ENCODE results near the gene PEF1.

PEF1 gene

GRCh38 chr1:31593770-31594632, 50.7 kb downstream of the PEF1 start:
- no peak overlapping the region for H3K4me3 ChIP-seq (ENCODE audit: low read depth, low read length)
- peak; percentile 94 for TF ChIP-seq CTCF (IDR thresholded peaks at IDR 0.05; ENCODE audit: low read depth, low read length, missing control alignments)
- DNase-seq (ENCODE audit: low read depth) = peak; percentile 36
- in situ Hi-C loops (cut with HindIII; ENCODE audit: low sequenced_read_pairs) = no loop called here

- no peak overlapping the region for H3K4me3 ChIP-seq (ENCODE audit: low read depth, low read length)
- no peak for TF ChIP-seq CTCF (IDR thresholded peaks at IDR 0.05; ENCODE audit: low read depth, low read length, missing control alignments)
- no peak for DNase-seq (ENCODE audit: low read depth)
- in situ Hi-C loops (cut with HindIII; ENCODE audit: low sequenced_read_pairs) = no loop called here
Observed at GRCh38 chr1:31593136-31593665, 51.5 kb downstream of the PEF1 start.

- no peak for TF ChIP-seq CTCF (IDR thresholded peaks at IDR 0.05; ENCODE audit: low read depth, low read length, missing control alignments)
- no peak for DNase-seq (ENCODE audit: low read depth)
- in situ Hi-C loops (cut with HindIII; ENCODE audit: low sequenced_read_pairs) = no loop called here
- H3K4me3 ChIP-seq (ENCODE audit: low read depth, low read length) = no peak overlapping the region
Observed at GRCh38 chr1:31592132-31592531, 52.5 kb downstream of the PEF1 start.

GRCh38 chr1:31591425-31592093, 53.1 kb downstream of the PEF1 start:
- in situ Hi-C loops (cut with HindIII; ENCODE audit: low sequenced_read_pairs) = no loop called here
- H3K4me3 ChIP-seq (ENCODE audit: low read depth, low read length) = no peak overlapping the region
- TF ChIP-seq CTCF (IDR thresholded peaks at IDR 0.05; ENCODE audit: low read depth, low read length, missing control alignments) = no peak
- DNase-seq (ENCODE audit: low read depth) = no peak

GRCh38 chr1:31588751-31589515, 55.7 kb downstream of the PEF1 start:
- TF ChIP-seq CTCF (IDR thresholded peaks at IDR 0.05; ENCODE audit: low read depth, low read length, missing control alignments) = no peak
- H3K4me3 ChIP-seq (ENCODE audit: low read depth, low read length) = peak overlapping the region; percentile 18
- in situ Hi-C loops (cut with HindIII; ENCODE audit: low sequenced_read_pairs) = no loop called here
- DNase-seq (ENCODE audit: low read depth) = no peak
